HG03558 (cell line): ENCODE data around the gene SSBP3.

Source experiments
- ATAC-seq: cut with Tn5 transposase; IDR thresholded peaks from one replicate; pipeline ENCODE4 v1.9.1; 2021; ENCODE audit warnings: moderate number of reproducible peaks; ENCODE audit not compliant: unreplicated experiment; ENCODE audit errors: extremely low read depth

The SSBP3 gene

GRCh38 chr1:54336116-54336515 lies 70.1 kb downstream of the SSBP3 start:
- no peak for ATAC-seq

- no peak for ATAC-seq
Measured at GRCh38 chr1:54335755-54336108, 70.5 kb downstream of the SSBP3 start.

- no peak for ATAC-seq
Measured at GRCh38 chr1:54335011-54335754, 71.0 kb downstream of the SSBP3 start.

- ATAC-seq = no peak
Measured at GRCh38 chr1:54332781-54333585, 73.2 kb downstream of the SSBP3 start.

- ATAC-seq = no peak
Measured at GRCh38 chr1:54331843-54332463, 74.2 kb downstream of the SSBP3 start.

GRCh38 chr1:54331091-54331772 lies 75.0 kb downstream of the SSBP3 start:
- no peak for ATAC-seq

GRCh38 chr1:54329312-54330003 lies 76.7 kb downstream of the SSBP3 start:
- no peak for ATAC-seq

GRCh38 chr1:54328066-54328636 lies 78.0 kb downstream of the SSBP3 start:
- ATAC-seq = no peak

- no peak for ATAC-seq
Measured at GRCh38 chr1:54327386-54328065, 78.7 kb downstream of the SSBP3 start.

GRCh38 chr1:54326543-54327385 lies 79.4 kb downstream of the SSBP3 start:
- ATAC-seq = no peak

- ATAC-seq = no peak
Measured at GRCh38 chr1:54325703-54326461, 80.3 kb downstream of the SSBP3 start.

GRCh38 chr1:54325284-54325683 lies 80.9 kb downstream of the SSBP3 start:
- ATAC-seq = no peak

GRCh38 chr1:54324251-54325140 lies 81.7 kb downstream of the SSBP3 start:
- no peak for ATAC-seq

GRCh38 chr1:54323921-54324250 lies 82.3 kb downstream of the SSBP3 start:
- ATAC-seq = no peak

- ATAC-seq = no peak
Measured at GRCh38 chr1:54323324-54323739, 82.9 kb downstream of the SSBP3 start.

GRCh38 chr1:54318246-54318814 lies 87.9 kb downstream of the SSBP3 start:
- no peak for ATAC-seq
